Hepatic stellate cell (primary cell): ENCODE data around the gene MARCHF9.

Experiments used
- DNase-seq: peaks from one replicate; pipeline ENCODE4 v3.0.0; 2011; ENCODE audit warnings: low spot score

Gene MARCHF9

DNA sequence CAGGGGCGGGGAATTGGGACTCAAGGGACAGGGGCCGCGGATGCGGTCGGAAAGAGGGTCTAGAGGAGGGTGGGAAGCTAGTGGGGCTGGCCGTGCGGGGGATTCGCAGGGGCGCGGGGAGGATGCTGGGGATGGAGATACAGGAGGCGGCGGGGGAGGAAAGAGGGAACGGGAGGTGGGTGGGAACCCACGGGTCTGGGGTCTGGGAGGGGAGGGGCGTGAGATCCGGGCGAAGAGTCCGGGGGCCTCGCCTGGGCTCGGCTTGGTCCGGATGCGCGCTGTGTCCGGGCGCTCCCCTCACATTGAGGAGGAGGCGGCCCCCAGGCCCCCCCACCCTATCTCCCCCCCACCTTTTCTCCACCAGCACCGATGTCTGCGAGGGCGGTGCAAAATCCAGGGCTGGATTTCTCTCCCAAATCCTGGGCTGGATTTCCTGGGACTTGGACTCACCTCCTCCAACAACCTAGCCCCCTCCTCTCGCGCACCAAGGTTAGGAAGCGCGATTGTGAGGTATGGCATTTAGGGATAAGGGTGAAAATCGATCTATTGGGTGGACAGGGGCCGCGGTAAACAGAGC, 16.2 kb upstream of the MARCHF9 start, which contains the start of gene AGAP2:
Gene AGAP2, minus strand, starts transcription at position 82 of the 577 bp plus-strand sequence. CDS start 496 bp downstream, outside the sequence.
- peak; percentile 55 for DNase-seq

DNA sequence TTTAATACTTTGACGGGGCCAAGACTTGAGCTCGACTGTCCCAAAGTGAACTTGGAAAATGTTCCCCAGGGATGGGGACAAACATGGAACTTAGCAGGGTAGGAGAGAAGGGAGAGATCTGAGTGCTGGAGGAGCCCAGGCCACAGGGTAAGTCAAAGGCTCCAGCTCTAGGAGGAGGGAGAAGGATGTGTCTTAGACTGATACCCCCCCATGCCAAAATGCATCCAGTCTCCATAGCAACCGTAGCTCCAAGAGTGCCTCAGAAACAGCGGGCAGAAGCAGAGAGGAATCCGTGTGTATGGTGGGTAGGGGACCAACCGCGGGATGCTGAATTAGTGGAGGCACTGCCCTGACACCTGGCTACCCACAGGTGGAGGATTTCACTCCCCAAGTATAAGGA, 15.5 kb upstream of the MARCHF9 start:
- DNase-seq = no peak

DNA sequence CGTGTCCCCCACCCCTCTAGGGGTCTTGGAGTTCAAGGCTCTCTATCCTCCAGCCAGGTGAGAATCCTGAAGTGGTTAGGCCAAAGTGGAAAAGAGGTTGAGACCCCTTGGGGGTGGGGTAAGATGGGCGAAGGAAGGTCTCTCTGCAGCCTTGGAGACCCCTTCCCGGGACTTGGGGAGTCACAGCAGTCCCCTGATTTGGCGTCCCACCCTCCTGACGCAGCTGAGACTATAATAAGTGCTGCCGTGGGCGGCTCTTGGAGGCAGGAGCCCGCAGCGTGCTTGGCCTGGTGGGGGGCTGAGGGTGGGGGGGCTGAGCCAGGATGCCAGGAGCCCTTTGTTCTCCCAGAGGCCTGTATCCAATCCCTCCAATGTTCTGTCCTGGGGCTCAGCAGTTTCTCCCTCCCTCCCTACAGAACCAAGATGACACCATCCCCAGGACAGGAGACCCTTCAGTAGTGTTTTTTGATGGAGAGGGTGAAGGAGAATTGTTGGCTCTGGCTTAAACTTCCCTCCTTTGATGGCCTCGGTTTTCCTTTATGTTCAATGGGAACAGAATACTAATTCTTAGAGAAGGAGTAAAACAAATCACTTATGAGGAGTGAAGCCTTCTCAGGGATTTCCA, 14.9 kb upstream of the MARCHF9 start:
- no peak for DNase-seq

DNA sequence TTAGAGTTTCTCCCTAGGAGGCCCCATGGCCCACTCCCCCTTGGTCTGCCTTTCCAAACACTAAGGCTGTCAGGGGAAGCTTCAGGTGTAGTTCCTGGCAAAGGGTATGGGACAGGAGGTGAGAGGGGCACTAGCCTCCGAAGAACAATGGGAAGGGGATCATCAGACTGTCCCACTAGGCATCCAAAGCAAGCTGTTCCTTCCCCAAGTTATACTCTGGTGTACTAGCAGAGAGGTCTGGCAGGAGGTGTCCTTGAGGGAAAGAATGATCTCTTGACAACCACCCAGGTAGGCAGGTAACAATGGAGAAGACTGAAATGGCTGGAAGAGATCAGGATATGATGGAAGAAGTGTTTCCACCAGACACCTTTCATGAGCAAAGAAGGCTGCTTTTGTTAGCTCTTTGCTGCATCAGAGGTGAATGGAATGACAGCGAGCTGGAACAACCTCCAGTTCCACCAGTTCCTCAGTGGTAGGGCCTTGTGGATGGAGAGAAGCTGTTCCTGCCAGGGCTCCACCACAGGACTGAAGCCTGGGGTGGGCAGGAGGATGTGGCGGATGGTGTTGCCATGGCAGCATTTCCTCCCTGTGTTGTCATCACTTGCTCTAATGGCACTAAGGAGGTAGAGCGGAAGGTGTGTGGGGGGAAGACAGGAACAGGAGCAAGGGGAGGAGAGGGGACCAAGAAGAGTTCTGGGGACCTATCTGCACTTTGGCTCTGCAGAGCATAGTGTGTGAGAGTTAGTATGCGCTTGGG, 14.1 kb upstream of the MARCHF9 start:
- DNase-seq = no peak

DNA sequence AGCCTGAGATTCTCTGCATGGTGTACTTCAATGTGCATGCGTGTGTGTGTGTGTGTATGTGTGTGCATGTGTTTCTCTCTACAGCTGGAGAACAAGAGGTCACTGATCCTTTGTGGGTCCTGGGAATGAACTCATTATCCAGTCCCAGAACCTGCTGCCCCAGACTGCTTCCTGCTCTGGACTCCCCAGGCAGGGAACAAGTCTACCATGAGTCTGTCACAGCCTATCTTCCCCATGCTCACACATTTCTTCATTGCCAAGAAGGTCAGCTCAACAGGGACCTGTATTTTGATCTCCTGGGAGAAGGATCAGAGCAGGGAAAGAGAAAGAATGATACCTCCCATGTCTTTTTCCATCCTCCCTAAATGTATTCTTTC, 13.5 kb upstream of the MARCHF9 start:
- DNase-seq = no peak

DNA sequence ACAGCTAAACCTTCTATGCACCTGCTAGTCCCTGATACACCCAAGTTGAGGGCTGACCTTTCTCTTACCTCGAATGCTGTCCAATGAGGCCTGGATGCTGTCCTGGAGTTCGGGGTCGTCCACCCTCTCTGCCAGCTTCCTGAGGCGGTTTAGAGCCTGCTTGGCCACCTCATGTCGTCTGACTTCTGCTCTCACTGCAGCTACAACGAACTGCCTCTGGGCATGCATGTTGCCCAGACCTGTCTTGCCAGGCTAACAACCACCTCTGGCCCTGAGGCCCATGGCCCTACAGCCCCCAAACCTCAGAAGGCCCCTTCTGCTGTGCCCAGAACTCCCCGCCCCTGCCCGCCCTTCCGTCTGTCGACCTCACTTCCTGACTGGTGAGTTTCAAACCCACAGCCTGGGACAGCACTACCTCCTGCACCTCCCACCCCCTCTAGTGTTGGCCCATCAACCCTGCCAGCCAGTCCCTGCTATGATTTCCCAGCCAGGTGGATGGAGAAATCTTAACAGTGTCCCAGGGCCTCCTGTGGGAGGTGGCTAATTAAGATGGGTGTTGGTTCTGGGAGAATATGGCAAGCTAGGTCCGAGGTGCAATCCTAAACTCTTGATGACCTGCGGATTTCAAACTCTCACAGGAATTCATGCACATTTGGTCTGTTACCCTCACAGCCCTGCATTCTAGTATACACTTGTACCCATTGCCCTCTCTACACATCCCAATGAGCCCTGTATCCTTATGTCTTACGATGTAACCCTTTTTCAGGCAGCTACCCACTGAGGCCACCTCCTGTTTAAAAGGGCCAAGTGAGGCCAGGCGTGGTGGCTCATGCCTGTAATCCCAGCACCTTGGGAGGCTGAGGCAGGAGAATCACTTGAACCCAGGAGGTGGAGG, 12.8 kb upstream of the MARCHF9 start:
- DNase-seq = no peak

DNA sequence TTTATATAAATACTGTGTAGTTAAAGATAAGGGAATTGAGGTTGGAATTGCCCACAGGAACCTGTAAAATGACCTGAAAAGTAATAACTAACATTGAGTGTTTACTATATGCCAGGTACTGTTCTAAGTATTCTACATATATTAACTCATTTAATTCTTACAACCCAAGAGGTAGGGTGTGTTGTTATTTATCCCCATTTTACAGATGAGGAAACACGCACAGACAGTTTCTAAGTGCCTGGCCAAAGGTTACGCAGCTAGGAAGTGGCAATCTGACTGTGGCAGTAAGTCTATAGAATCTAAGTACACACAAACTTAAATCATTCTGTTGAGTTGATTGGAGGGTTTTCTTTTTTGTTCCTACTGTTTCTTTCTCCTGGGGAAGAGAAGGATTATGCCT, 11.1 kb upstream of the MARCHF9 start:
- no peak for DNase-seq

GRCh38 chr12:57744194-57744776, 10.6 kb upstream of the MARCHF9 start:
- peak; percentile 85 for DNase-seq

DNA sequence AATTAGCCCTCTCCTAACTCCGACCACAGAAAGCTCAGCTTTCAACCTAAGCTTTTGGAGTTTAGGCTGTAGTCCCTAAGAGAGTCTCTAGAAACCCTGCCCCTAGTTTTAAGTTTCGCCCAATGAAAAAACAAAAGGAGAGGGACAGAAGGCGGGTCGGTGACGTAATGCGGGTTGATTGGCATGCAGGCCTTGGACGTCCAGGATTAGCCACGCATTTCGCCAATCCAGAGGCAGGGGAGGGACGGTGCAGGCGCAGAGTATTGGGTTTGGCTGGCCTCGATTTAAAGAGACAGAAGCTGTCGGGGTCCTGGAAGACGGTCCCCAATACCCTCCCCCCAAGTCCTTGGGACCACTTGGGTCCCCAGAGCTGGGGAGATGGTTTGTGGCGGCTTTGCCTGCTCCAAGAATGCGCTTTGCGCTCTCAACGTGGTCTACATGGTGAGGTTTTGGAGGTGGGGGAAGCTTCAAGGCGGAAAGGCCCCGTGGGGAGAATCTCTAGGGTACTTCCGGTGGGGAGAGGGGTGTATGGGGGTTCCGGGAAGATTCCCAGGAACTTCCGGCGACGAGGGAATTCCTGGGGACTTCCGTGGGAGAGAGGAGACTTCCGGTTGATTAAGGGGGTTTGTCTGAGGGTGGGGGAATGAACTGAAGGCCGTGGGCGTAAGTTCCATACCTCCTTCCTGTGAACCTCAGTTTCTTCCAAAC, 10.0 kb upstream of the MARCHF9 start, which contains the start of gene TSPAN31:
Gene TSPAN31, plus strand, starts transcription at position 263 of the 708 bp plus-strand sequence. Its CDS starts 116 bp downstream, at position 379.
- DNase-seq = peak; percentile 96

- no peak for DNase-seq
Observed at GRCh38 chr12:57745485-57745881, 9.4 kb upstream of the MARCHF9 start.

- no peak for DNase-seq
Observed at GRCh38 chr12:57746025-57746424, 8.9 kb upstream of the MARCHF9 start.

GRCh38 chr12:57749061-57749460, 5.8 kb upstream of the MARCHF9 start:
- DNase-seq = no peak

DNA sequence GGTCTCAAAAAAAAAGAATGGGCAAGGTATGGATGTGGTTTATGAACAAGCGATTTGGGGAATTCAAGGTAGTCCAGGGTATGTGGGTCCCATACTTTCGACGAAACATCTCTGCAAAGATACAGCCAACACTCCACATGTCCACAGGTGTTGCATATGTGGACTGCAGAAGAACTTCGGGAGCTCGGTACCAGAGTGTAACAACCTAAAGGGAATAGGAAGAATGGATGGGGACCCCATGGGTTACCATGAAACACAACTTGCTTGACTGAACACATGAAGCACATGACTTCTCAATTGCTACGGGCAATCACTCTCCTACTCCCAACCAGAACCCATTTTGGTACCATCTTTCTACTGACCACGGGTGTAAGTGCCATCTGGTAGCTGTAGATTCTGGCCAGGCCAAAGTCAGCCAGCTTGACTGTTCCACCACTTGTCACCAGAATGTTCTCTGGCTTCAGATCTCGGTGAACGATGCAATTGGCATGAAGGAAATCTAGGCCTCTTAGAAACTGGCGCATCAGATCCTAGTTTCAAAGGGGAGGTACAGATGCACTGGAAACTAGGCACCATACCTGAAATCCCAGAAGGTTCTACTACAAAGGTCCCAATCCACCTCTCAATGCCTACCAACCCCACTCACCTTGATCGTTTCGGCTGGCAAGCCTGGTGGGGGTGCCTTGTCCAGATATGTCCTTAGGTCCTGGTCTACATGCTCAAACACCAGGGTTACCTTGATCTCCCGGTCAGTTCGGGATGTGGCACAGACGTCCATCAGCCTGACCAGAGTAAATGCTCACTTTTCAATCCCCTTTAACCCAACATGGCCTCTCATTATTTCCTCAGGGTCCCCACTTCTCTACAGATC, 4.1 kb upstream of the MARCHF9 start:
- no peak for DNase-seq

DNA sequence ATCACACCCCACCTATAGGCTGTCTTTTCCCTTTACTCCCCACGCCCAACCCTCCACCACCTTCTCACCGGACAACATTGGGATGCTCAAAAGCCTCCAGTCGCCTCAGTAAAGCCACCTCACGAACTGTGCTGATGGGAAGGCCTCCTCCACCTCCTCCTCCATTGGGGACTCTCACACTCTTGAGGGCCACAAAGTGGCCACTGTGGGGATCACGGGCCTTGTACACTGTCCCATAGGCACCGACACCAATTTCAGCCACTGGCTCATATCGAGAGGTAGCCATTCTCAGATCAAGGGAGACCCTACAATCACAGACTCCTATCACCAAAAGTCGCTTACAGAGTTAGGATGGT, 3.5 kb upstream of the MARCHF9 start:
- no peak for DNase-seq

DNA sequence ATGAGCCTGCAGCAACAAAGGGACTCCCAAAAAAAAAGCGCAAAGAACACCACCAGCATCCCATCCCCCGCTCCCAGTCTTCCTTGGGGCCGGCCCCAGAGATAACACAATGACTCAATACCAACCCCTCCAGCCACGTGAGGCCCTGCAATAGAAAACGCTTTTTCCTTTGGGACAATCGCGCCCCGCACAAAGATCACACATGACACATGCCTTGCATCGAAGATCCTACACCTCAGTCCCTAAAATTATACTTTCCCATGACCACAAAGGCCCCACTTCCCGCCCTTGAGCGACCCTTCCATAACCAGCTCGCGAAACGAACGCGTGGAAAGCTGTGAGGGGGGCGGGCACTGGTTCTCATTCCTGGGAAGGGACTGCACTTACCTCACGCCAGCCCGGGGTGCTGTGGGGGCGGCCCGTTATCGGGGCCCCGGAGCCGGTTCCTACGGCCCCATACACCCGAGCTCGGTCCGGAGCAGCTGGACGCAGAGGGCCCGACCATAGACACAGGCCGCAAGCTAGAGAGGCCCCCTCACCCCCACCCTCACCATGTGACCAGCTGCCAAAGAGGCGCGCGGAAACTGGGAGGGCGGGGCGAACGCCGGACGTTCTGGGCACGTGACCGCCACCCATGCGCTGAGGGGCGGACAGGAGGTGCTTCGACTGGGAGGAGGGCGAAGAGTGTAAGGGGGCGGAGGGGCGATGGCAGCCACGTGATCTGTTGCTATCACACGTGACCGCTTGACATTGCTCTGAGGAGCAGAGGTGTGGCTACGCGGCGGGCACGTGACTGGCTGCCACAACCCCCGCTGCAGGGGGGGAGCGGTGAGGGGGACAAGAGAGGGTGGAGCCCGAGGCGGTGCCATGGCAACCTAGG, 2.9 kb upstream of the MARCHF9 start, which contains the start of gene CDK4:
Gene CDK4, minus strand, starts transcription at position 523 of the 880 bp plus-strand sequence. CDS start 593 bp downstream, outside the sequence.
- peak; percentile 99 for DNase-seq

GRCh38 chr12:57752668-57753000, 2.3 kb upstream of the MARCHF9 start:
- no peak for DNase-seq

- DNase-seq = no peak
Observed at GRCh38 chr12:57753756-57754337, 1.1 kb upstream of the MARCHF9 start.

DNA sequence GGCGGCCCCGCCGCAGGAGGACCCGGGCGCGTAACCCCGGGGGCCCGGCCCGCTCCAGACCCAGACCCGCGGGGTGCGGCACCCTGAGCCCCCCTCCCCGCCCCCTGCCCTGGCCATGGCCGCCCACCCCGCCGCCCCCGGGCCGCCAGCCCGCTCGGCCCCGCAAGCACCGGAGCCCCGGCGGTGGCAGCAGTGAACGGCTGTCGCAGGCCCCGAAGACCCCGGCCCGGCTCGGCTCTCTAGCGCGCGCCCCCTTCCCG, 221 bp downstream of the MARCHF9 start:
- no peak for DNase-seq
